Activated T-helper 17 cell treated with anti-CD3 and anti-CD28 coated beads, Interleukin-2, amount 50 U/mL, for 72 hours (primary cell): ENCODE data around the gene TYK2. TPM values are rescaled to one million over a fixed set of nuclear protein-coding genes. Genes with fewer than 3 reads are reported as not detected.

Experiments
- ATAC-seq: fragments of 150-1000 bp; cut with Tn5 transposase; replicated peaks from 2 replicates; pipeline ENCODE4 v1.10.0; 2021; ENCODE audit warnings: mild to moderate bottlenecking, moderate library complexity
- H3K27ac Mint-ChIP-seq: one replicate; pipeline ENCODE4 v1.8.0; 2022; ENCODE audit warnings: mixed read lengths
- H3K27me3 Mint-ChIP-seq: one replicate; pipeline ENCODE4 v1.8.0; 2022; ENCODE audit warnings: mixed read lengths
- H3K36me3 Mint-ChIP-seq: one replicate; pipeline ENCODE4 v1.8.0; 2022; ENCODE audit warnings: low read depth, mild to moderate bottlenecking, mixed read lengths
- H3K4me1 Mint-ChIP-seq: one replicate; pipeline ENCODE4 v1.8.0; 2022; ENCODE audit warnings: mixed read lengths
- H3K4me3 Mint-ChIP-seq: one replicate; pipeline ENCODE4 v1.8.0; 2022; ENCODE audit warnings: mild to moderate bottlenecking, mixed read lengths
- H3K9me3 Mint-ChIP-seq: one replicate; pipeline ENCODE4 v1.8.0; 2022; ENCODE audit warnings: mixed read lengths
- total RNA-seq, 2 donors: library from RNA; stranded (reverse); gene quantifications; one replicate each; pipeline ENCODE4 v1.2.3, GENCODE V29; 2022

Gene TYK2
- total RNA-seq: 100 to 1,000 TPM; 221 to 245 TPM

GRCh38 chr19:10380313-10381102 lies at the start of gene TYK2:
Gene TYK2, minus strand, starts transcription at chr19:10380572. Its CDS starts 2,166 bp downstream, at chr19:10378406.
- H3K4me1 Mint-ChIP-seq: peaks cover 14% of the 10 kb centered on the region
- H3K36me3 Mint-ChIP-seq: peaks cover 43% of the 10 kb centered on the region
- H3K27me3 Mint-ChIP-seq: no peaks in the 10 kb centered on the region
- peak; percentile 99 for ATAC-seq
- H3K27ac Mint-ChIP-seq: peak within 1 kb of the TSS; percentile 85
- H3K4me3 Mint-ChIP-seq: peak within 1 kb of the TSS; percentile 89
- H3K9me3 Mint-ChIP-seq: no peaks in the 10 kb centered on the region

GRCh38 chr19:10428996-10429381 lies 48.6 kb upstream of the TYK2 start:
- Mint-ChIP-seq H3K4me3 (peak overlapping the region; percentile 30), H3K36me3 (peaks cover 6% of the 10 kb centered on the region), H3K4me1 (peaks cover 48% of the 10 kb centered on the region), H3K27ac (no peak overlapping the region), H3K27me3 (peaks cover 9% of the 10 kb centered on the region), H3K9me3 (no peaks in the 10 kb centered on the region)
- no peak for ATAC-seq

GRCh38 chr19:10427169-10427568 lies 46.8 kb upstream of the TYK2 start:
- Mint-ChIP-seq H3K9me3 (no peaks in the 10 kb centered on the region), H3K4me1 (peaks cover 48% of the 10 kb centered on the region), H3K36me3 (peaks cover 6% of the 10 kb centered on the region), H3K27ac (peak overlapping the region; percentile 58), H3K27me3 (peaks cover 12% of the 10 kb centered on the region), H3K4me3 (peak overlapping the region; percentile 30)
- ATAC-seq: no peak

GRCh38 chr19:10424011-10424637 lies 43.8 kb upstream of the TYK2 start:
- ATAC-seq: peak; percentile 26
- H3K36me3 Mint-ChIP-seq: peaks cover 14% of the 10 kb centered on the region
- H3K4me3 Mint-ChIP-seq: peak overlapping the region; percentile 78
- H3K9me3 Mint-ChIP-seq: no peaks in the 10 kb centered on the region
- H3K27me3 Mint-ChIP-seq: peaks cover 23% of the 10 kb centered on the region
- peaks cover 45% of the 10 kb centered on the region for H3K4me1 Mint-ChIP-seq
- H3K27ac Mint-ChIP-seq: no peak overlapping the region

- Mint-ChIP-seq H3K4me1 (peaks cover 45% of the 10 kb centered on the region), H3K36me3 (peaks cover 9% of the 10 kb centered on the region), H3K9me3 (no peaks in the 10 kb centered on the region), H3K4me3 (no peak overlapping the region), H3K27ac (no peak overlapping the region), H3K27me3 (peaks cover 33% of the 10 kb centered on the region)
- no peak for ATAC-seq
These were observed 42.5 kb upstream of the TYK2 start for GRCh38 chr19:10422846-10423245.

GRCh38 chr19:10422046-10422461 lies 41.7 kb upstream of the TYK2 start:
- no peaks in the 10 kb centered on the region for H3K9me3 Mint-ChIP-seq
- H3K4me3 Mint-ChIP-seq: peak overlapping the region; percentile 74
- H3K27ac Mint-ChIP-seq: no peak overlapping the region
- peaks cover 35% of the 10 kb centered on the region for H3K27me3 Mint-ChIP-seq
- H3K4me1 Mint-ChIP-seq: peaks cover 39% of the 10 kb centered on the region
- peaks cover 8% of the 10 kb centered on the region for H3K36me3 Mint-ChIP-seq
- no peak for ATAC-seq

- ATAC-seq: no peak
- Mint-ChIP-seq H3K27ac (no peak overlapping the region), H3K9me3 (no peaks in the 10 kb centered on the region), H3K36me3 (peaks cover 13% of the 10 kb centered on the region), H3K27me3 (peaks cover 38% of the 10 kb centered on the region), H3K4me1 (peaks cover 41% of the 10 kb centered on the region), H3K4me3 (peak overlapping the region; percentile 74)
These were observed 41.1 kb upstream of the TYK2 start for GRCh38 chr19:10421240-10422045.

- Mint-ChIP-seq H3K27ac (peak within 1 kb of the TSS; percentile 68), H3K4me3 (peak within 1 kb of the TSS; percentile 85), H3K27me3 (peaks cover 38% of the 10 kb centered on the region), H3K36me3 (peaks cover 14% of the 10 kb centered on the region), H3K4me1 (peaks cover 42% of the 10 kb centered on the region), H3K9me3 (no peaks in the 10 kb centered on the region)
- no peak for ATAC-seq
These were observed 40.3 kb upstream of the TYK2 start, which contains the start of gene PDE4A for GRCh38 chr19:10420444-10421239. Gene PDE4A, plus strand, starts transcription at chr19:10420538. Its CDS starts 227 bp downstream, at chr19:10420765.

GRCh38 chr19:10419646-10420443 lies 39.5 kb upstream of the TYK2 start:
- H3K27ac Mint-ChIP-seq: peak overlapping the region; percentile 68
- peaks cover 14% of the 10 kb centered on the region for H3K36me3 Mint-ChIP-seq
- peaks cover 35% of the 10 kb centered on the region for H3K4me1 Mint-ChIP-seq
- peak overlapping the region; percentile 85 for H3K4me3 Mint-ChIP-seq
- no peaks in the 10 kb centered on the region for H3K9me3 Mint-ChIP-seq
- peaks cover 38% of the 10 kb centered on the region for H3K27me3 Mint-ChIP-seq
- peak; percentile 13 for ATAC-seq

GRCh38 chr19:10419200-10419645 lies 38.9 kb upstream of the TYK2 start:
- Mint-ChIP-seq H3K27ac (peak overlapping the region; percentile 68), H3K9me3 (no peaks in the 10 kb centered on the region), H3K27me3 (peaks cover 38% of the 10 kb centered on the region), H3K4me3 (peak overlapping the region; percentile 85), H3K36me3 (peaks cover 14% of the 10 kb centered on the region), H3K4me1 (peaks cover 35% of the 10 kb centered on the region)
- no peak for ATAC-seq

- peaks cover 33% of the 10 kb centered on the region for H3K4me1 Mint-ChIP-seq
- peak overlapping the region; percentile 85 for H3K4me3 Mint-ChIP-seq
- H3K9me3 Mint-ChIP-seq: no peaks in the 10 kb centered on the region
- peaks cover 14% of the 10 kb centered on the region for H3K36me3 Mint-ChIP-seq
- peaks cover 38% of the 10 kb centered on the region for H3K27me3 Mint-ChIP-seq
- ATAC-seq: no peak
- no peak overlapping the region for H3K27ac Mint-ChIP-seq
These were observed 38.3 kb upstream of the TYK2 start for GRCh38 chr19:10418485-10419199.

- Mint-ChIP-seq H3K27ac (no peak overlapping the region), H3K27me3 (peaks cover 38% of the 10 kb centered on the region), H3K4me1 (peaks cover 30% of the 10 kb centered on the region)
These were observed 37.8 kb upstream of the TYK2 start for GRCh38 chr19:10418235-10418484.

More at GRCh38 chr19:10418235-10418484, 37.8 kb upstream of the TYK2 start:
- no peaks in the 10 kb centered on the region for H3K9me3 Mint-ChIP-seq
- H3K36me3 Mint-ChIP-seq: peaks cover 14% of the 10 kb centered on the region
- H3K4me3 Mint-ChIP-seq: peak overlapping the region; percentile 61
- no peak for ATAC-seq
